ENCODE data around the gene RRAGA.
"Not testable (repeated sequence)": the region's sequence is repeated elsewhere in the genome, so short reads cannot be mapped to it uniquely, and the experiment has no call there.

The RRAGA gene

GRCh38 chr9:19085295-19085694 is 36.1 kb downstream of the RRAGA start:
- no peak for DNase-seq (ENCODE audit: low read depth, low spot score)

DNA sequence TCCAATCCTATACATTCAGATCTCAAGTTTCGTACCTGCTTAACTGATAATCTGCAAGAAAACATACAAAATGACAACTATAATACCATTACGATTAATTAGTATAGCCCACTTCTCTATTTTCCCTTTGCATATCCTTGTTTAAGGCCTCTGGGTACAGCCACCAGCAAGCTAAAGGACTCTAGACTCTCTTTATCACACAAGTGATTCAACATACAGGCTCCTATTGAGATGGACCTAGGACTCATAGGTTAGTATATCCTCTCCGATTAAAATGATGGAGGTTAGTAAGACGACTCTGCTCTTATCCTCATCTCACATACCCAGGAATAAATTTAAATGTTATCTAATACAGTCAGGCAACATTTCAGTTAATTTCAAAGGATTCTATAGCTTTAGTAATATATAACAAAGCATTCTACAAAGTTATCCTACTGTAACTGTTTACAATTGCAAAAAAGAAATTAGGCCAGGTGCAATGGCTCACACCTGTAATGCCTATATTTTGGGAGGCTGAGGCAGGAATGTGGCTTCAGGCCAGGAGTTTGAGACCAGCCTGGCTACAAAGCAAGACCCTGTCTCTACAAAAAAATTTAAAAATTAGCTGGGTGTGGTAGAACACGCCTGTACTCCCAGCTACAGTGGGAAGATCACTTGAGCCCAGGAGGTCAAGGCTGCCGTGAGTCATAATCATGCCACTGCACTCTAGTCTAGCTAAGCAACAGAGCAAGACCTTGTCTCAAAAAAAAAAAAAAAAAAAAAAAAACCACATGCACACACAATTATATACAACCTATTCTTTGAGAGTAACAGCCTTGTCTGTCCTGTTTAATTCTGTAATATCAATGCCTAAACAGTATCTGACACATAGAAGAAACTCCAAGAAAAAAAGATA is 38.1 kb downstream of the RRAGA start:
- DNase-seq (ENCODE audit: low read depth, low spot score), result no peak

GRCh38 chr9:19097431-19097830 is 48.2 kb downstream of the RRAGA start:
- not testable (repeated sequence) for DNase-seq (ENCODE audit: low read depth, low spot score)

Data from brain pericyte (primary cell).